ENCODE measurements around the gene KIAA1671. TPM values are rescaled to one million over a fixed set of nuclear protein-coding genes. Genes with fewer than 3 reads are reported as not detected.

KIAA1671 gene
- total RNA-seq, 4 donors from 2014 or later = 7.6 to 26.1 (median 16.7) TPM

GRCh38 chr22:25126510-25126909 is 174.0 kb downstream of the KIAA1671 start:
- H3K27ac ChIP-seq = no peak overlapping the region

GRCh38 chr22:25127318-25127717 is 174.8 kb downstream of the KIAA1671 start:
- Histone ChIP-seq H3K4me3 (no peak overlapping the region), H3K4me1 (peaks cover 0 to 3% of the 10 kb centered on the region in 2 donors), H3K27me3 (no peaks in the 10 kb centered on the region), H3K27ac (no peak overlapping the region), H3K9me3 (no peaks in the 10 kb centered on the region), H3K36me3 (no peaks in the 10 kb centered on the region)
- no peak for DNase-seq
- TF ChIP-seq CTCF (IDR thresholded peaks at IDR 0.05) (no peak), POLR2A (IDR thresholded peaks at IDR 0.05) (no peak)
- intact Hi-C loops (cut with DNase I; ENCODE audit: low total_unique reads) = no loop called here

More at GRCh38 chr22:25126510-25126909, 174.0 kb downstream of the KIAA1671 start:
- Histone ChIP-seq H3K4me1 (peaks cover 0 to 3% of the 10 kb centered on the region in 2 donors), H3K4me3 (no peak overlapping the region), H3K36me3 (no peaks in the 10 kb centered on the region), H3K9me3 (no peaks in the 10 kb centered on the region), H3K27me3 (no peaks in the 10 kb centered on the region)
- intact Hi-C loops (cut with DNase I; ENCODE audit: low total_unique reads) = no loop called here
- TF ChIP-seq CTCF (IDR thresholded peaks at IDR 0.05) = no peak
- TF ChIP-seq POLR2A (IDR thresholded peaks at IDR 0.05) = no peak
- DNase-seq = no peak

GRCh38 chr22:25130462-25130861 is 177.9 kb downstream of the KIAA1671 start:
- Histone ChIP-seq H3K9me3 (no peaks in the 10 kb centered on the region), H3K27ac (no peak overlapping the region), H3K27me3 (no peaks in the 10 kb centered on the region), H3K36me3 (no peaks in the 10 kb centered on the region), H3K4me1 (peaks cover 0 to 3% of the 10 kb centered on the region in 2 donors), H3K4me3 (no peak overlapping the region)
- TF ChIP-seq CTCF (IDR thresholded peaks at IDR 0.05) = no peak
- no peak for TF ChIP-seq POLR2A (IDR thresholded peaks at IDR 0.05)
- intact Hi-C loops (cut with DNase I; ENCODE audit: low total_unique reads) = no loop called here
- no peak for DNase-seq

- TF ChIP-seq CTCF (IDR thresholded peaks at IDR 0.05) (no peak), POLR2A (IDR thresholded peaks at IDR 0.05) (no peak)
- no peaks in the 10 kb centered on the region for H3K36me3 ChIP-seq
- H3K27me3 ChIP-seq = no peaks in the 10 kb centered on the region
- H3K4me3 ChIP-seq = no peak overlapping the region
- H3K9me3 ChIP-seq = no peaks in the 10 kb centered on the region
- H3K27ac ChIP-seq = no peak overlapping the region
- DNase-seq = no peak
- intact Hi-C loops (cut with DNase I; ENCODE audit: low total_unique reads) = no loop called here
- H3K4me1 ChIP-seq = peaks cover 0 to 3% of the 10 kb centered on the region in 2 donors
These were observed 178.8 kb downstream of the KIAA1671 start for GRCh38 chr22:25131198-25131887.

GRCh38 chr22:25134028-25134427 is 181.5 kb downstream of the KIAA1671 start:
- H3K27ac ChIP-seq = peak overlapping the region in 1 of 2 donors; percentile 58
- TF ChIP-seq CTCF (IDR thresholded peaks at IDR 0.05) = no peak
- no peak for TF ChIP-seq POLR2A (IDR thresholded peaks at IDR 0.05)
- no peak for DNase-seq
- H3K27me3 ChIP-seq = no peaks in the 10 kb centered on the region
- H3K4me1 ChIP-seq = peaks cover 0 to 3% of the 10 kb centered on the region in 2 donors
- no peaks in the 10 kb centered on the region for H3K36me3 ChIP-seq
- no peaks in the 10 kb centered on the region for H3K9me3 ChIP-seq
- intact Hi-C loops (cut with DNase I; ENCODE audit: low total_unique reads) = no loop called here
- H3K4me3 ChIP-seq = no peak overlapping the region
